ENCODE results near the gene TGDS. TPM values are rescaled to one million over a fixed set of nuclear protein-coding genes. Genes with fewer than 3 reads are reported as not detected.

TGDS gene
- total RNA-seq, 1 donor from 2014 or later: 7.2 TPM

- Mint-ChIP-seq H3K4me3 (ENCODE audit: unreplicated experiment) (no peak overlapping the region), H3K27me3 (ENCODE audit: unreplicated experiment) (peaks cover 37% of the 10 kb centered on the region), H3K9me3 (ENCODE audit: unreplicated experiment) (no peaks in the 10 kb centered on the region), H3K36me3 (ENCODE audit: unreplicated experiment) (no peaks in the 10 kb centered on the region), H3K27ac (ENCODE audit: unreplicated experiment) (no peak overlapping the region), H3K4me1 (ENCODE audit: unreplicated experiment) (no peaks in the 10 kb centered on the region)
- TF ChIP-seq CTCF (IDR thresholded peaks at IDR 0.05): no peak
- no peak for DNase-seq (ENCODE audit: extremely low spot score, unreplicated experiment)
Observed at GRCh38 chr13:94524407-94524806, 71.5 kb downstream of the TGDS start.

Other genes starting within 250 kb of the TGDS start
- not detected in 2 replicates for gene DCT, start 116.5 kb downstream of the TGDS start, total RNA-seq
- 6.5 and 6.7 TPM in 2 replicates for gene GPR180, start 5.7 kb upstream of the TGDS start, total RNA-seq
- gene SOX21, start 116.4 kb upstream of the TGDS start, total RNA-seq: not detected in 2 replicates